GM21619 (cell line): Measurements from ENCODE around the gene MUSK.
A peak's percentile ranks its signal among the peaks of the same experiment; 100 is the strongest.

Experiments used
- ATAC-seq: cut with Tn5 transposase; IDR thresholded peaks from one replicate; pipeline ENCODE4 v1.9.1; 2021; ENCODE audit not compliant: unreplicated experiment

MUSK gene

DNA sequence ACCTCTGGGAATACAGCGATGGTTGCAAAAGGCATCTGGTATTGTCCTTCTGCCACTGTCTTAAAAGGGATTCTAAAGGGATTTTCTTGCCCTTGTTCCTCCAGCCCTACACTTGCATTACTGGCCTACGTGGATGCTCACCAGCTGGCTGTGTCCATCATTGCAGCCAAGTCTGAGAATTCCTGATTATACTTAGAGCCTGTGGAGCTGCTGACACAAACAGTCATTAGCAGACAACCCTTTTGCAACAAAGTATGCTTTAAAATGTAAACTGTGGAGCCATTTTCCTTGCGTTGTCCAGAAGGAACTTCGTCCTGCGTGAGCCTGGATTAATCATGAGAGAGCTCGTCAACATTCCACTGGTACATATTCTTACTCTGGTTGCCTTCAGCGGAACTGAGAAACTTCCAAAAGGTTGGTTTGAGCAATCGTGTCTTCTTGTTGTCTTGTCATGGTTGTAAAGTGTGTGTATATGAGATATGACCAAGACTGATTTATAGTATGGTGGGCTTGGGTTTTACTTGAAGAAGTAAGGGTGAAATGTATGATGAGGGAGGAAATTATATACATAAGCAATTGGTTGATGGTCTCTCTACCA, at the start of gene MUSK:
Gene MUSK, plus strand, starts transcription at position 222 of the 598 bp plus-strand sequence. Its CDS starts 114 bp downstream, at position 336.
- ATAC-seq, result no peak

GRCh38 chr9:110619831-110620230, 48.8 kb upstream of the MUSK start:
- no peak for ATAC-seq

GRCh38 chr9:110620726-110621125, 47.9 kb upstream of the MUSK start:
- ATAC-seq, result no peak

- no peak for ATAC-seq
Measured at GRCh38 chr9:110622368-110622767, 46.2 kb upstream of the MUSK start.

DNA sequence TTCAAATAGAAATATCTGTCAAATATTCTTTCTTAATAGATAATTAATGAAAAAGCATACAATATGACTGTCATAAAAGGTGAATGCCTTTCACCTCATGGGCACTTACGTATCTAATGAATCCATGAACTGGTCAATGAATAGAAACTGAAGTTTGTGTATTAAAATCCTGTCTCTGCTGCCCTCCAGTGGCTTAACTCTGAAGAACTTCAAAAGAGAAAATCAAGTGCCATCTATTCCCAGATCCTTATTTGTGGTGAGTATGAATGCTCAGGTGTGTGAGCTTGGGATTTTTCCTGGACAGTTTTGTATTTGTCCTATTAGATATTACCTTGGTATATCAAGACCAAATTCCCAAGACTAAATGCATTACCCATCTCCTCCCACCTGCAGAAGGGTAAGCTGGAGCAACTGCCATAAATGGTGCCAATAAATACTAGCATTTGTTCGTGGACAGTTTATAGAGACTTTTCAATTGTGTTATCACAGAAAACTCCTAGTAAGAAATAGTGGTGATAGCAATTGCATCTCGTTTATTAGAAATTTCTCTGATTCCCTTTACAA, 45.0 kb upstream of the MUSK start:
- no peak for ATAC-seq

DNA sequence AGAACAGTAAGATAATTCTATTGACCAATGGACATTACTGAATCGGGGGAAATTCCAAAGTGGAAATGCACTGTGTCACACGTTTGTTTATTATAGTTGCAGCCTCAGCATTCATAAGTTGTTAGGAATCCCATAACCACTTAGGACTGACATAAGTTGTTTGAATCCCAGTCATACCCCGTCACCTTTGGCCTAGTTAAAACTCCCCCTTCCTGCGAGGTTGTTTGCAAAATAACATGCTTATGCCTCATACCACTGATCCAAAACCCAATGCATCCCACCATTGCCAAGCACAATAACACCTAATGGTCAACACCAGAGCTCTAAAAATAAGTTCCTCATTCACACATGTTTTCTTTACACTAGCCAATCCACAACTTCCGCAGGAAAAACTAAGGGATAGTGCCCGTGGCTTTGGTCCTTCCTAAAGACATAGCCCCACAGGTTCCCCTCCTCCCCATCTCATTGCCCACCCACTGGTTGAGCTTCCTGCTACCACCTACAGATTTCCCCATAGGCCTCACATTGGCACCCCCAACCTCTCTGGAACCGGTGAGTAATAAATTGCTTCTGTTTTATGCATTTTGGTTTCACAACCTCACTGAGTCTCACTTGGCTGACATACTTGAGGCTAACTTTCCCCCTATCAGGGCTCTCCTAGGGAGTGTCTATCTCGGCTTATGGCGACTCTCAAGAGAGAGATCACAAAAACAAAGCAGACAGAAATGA, 42.3 kb upstream of the MUSK start:
- peak; percentile 97 for ATAC-seq

DNA sequence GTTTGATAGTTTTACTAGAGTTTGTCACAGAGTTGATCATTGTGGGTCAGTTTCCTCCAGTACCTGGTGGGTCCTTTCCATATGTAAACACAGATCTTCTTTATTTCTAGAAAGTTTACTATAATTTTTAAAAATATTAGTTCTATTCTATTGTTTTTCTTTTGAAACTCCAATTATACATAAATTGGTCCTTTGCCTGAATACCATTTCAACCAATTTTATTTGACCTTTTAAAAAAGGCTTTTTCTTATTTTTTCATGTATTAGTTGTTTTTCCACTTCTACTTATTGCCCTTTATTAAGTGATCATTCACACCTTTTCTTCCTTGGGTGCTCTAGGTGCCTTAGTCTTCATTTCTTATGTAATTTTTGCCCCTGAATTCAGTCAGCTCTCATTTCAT, 33.0 kb upstream of the MUSK start:
- ATAC-seq, result no peak

DNA sequence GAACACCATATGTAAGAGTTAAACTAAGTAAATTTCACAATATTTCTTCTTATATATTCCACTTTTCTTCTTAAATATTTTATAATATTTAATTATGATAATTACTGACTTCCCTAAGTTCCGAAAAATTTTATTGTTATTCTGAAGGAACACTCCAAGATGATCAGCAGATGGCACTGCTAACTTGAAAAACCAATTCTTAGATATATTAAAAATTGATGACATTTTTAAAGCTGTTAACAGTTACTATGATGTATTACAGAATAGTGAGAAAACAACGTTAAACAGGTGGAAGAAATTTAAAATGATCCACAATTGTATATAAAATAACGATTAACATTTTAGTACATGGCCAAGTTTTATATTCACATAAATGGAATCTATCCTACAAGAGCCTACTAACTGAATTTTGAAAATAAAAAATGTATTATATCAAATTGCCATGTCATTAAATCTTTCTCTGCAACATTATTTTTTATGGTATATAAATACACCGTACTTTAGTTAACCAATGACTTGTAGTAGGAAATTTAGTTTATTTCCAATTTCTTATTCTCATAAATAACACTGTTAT, 30.1 kb upstream of the MUSK start:
- ATAC-seq, result no peak

GRCh38 chr9:110640736-110641135, 27.9 kb upstream of the MUSK start:
- ATAC-seq, result no peak

DNA sequence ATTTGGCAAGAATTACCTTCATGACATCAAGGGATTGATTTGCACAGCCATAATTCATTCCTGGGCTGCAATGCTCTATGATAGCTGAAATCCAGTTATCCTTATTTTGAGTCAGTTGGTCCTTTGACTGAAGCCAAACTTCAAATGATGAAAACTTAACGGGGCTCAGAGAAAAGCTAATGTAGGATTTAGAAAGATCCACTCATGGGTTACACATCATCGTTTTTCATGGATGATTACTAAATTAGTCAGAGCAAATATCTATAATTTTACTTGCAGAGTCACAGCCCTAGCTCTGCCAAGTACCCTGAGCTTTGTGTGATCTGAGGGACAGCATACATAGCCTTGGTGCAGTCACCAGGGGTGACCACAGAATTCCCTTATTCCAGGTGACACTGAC, 27.3 kb upstream of the MUSK start:
- ATAC-seq, result no peak

DNA sequence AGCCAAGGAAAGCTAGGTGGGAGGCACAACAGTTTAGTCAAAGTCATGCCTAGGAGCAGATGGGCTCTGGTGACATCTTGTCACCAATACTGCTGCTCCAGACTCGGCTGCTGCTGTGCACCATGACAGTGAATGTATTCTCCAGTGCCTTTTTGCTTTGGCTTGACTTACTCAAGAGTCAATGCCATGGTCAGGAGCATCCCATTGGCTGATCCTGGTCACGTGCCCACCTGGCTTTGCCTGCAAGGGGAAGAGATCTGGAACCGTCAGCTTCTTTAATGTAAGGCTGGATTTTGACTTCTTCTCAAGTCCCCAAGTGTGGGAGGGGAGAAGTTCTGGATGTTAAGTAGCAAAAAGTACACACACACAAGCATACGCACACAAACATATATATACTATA, 19.9 kb upstream of the MUSK start:
- ATAC-seq, result no peak

DNA sequence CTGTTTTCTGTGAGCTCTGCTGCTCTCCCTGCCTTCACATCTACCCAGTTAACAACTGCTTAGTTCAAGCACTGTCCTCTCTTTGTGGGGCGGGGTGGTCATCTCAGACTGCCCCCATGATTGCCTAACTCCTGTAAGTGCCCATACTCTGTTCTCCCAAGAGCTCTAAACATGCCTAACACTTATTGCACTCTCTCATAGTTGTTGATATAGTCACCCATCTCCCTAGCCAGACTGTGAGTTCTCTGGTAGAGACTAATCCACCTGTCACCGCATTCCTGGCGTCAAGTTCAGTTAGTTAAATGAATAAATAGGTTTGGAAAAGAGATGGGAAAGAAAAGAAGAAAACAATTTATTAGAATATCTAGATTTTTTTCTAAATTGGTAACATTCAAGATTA, 18.3 kb upstream of the MUSK start:
- ATAC-seq, result no peak

DNA sequence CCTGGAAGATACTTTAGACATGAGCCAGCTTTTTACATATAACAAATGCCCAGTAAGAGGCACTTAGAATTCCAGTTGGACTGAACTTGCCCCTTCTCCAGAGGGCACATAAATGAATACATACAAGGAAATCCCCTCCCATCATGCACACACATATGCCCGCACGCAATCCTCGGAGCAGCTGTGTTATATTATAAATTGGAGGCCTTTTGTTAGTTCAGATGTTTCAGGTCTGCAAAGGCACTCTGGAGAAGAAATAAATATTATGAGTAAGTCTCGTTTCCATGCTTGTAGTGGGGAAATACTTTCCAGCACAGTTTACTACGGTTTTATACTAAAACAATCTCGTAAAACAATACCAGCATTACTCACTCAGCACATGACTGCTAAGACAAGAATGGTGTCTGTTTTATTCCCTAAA, 17.6 kb upstream of the MUSK start:
- ATAC-seq, result no peak

DNA sequence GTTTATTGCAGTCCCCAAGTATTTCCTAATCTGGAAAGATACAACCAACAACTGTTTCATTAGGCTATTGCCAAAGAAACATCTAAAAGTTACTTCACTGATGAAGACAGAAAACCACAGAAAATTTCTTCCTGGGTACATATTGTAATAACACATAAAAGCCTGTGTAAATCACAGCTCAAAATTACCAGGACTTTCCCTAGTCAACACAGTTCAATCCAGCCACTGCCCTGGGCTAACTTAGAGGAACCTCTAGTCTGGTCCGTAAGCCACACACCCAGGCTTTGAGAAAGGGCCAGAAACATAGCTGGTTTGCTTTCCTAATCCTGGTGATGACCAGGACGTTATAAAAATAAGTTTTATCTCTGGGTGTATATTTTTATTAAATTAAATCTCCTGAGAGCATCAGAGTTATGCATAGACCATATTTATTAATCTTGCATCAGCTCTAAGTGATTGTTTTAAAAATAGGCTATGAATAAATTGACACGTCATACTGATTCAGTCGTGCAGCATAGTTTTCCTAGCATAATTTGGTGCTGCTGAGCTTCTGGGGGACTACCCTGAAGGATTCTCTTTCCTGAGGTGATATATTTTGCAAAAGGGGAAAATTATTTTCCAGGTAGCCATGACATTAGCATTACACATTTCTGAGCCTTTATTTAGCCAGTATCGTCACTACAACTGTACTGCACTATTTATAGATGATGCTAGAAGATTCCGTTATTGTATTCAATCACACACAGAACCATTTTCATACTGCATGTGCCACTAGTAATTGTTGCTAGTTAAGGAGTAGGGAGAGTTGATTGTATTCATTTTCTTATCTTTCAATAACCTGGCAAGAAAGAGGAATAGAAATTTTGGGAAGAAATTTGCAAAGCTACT, 12.6 kb upstream of the MUSK start:
- no peak for ATAC-seq

DNA sequence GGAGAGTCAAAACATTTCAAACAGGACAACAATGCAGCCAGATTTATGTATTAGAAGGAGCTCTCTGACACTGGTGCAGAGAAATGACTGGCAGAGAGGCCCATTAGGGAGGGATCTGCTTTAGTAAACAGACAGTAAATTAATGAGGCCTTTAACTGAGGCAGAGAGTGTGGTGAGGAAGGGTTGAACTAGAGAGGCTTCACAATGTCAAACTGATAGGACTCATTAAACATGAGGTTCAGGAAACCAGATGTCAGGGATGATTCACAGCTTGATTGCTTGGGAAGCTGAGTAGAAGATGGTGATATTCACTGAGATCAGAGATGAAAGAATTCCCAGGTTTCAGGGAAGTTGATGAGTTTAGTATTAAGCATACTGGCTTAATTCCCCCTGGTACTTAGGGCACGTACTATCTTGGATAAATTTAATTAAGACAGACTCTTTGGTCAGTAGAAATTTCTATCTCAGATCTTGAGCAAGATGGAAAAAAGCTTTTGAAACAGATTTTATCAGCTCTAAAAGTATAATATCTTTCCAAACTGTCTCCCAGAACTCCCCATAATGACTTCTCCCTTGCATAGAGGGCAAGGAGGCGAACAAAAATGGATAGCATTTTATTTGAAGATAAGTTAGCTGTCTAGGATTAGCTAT, 8.6 kb upstream of the MUSK start:
- ATAC-seq, result no peak

GRCh38 chr9:110669433-110669832, 842 bp downstream of the MUSK start:
- ATAC-seq, result no peak

GRCh38 chr9:110671849-110672248, 3.3 kb downstream of the MUSK start:
- no peak for ATAC-seq

GRCh38 chr9:110672873-110673510, 4.4 kb downstream of the MUSK start:
- no peak for ATAC-seq

- ATAC-seq, result no peak
Measured at GRCh38 chr9:110687497-110687896, 18.9 kb downstream of the MUSK start.

DNA sequence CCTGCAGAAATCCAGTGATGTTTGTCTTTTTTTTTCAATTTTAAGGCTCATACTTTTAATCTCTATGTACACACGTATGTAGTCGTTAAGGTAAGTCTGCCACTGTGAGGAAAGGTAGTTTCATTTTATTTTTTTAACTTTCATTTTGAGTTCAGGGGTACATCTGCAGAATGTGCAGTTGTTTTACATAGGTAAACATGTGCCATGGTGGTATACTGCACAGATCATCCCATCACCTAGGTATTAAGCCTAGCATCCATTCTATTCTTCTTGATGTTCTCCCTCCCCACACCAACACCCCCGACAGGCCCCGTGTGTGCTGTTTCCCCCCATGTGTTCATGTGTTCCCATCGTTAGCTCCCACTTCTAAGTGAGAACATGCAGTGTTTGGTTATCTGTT, 19.7 kb downstream of the MUSK start:
- no peak for ATAC-seq
